Measurements from ENCODE around the gene IL22. TPM values are rescaled to one million over a fixed set of nuclear protein-coding genes. Genes with fewer than 3 reads are reported as not detected.

The IL22 gene
- total RNA-seq, 1 experiment from 2014 or later, result not detected

- Mint-ChIP-seq H3K4me3 (no peak overlapping the region), H3K27ac (no peak overlapping the region), H3K9me3 (no peaks in the 10 kb centered on the region), H3K27me3 (ENCODE audit: low read depth) (no peaks in the 10 kb centered on the region), H3K4me1 (no peaks in the 10 kb centered on the region), H3K36me3 (no peaks in the 10 kb centered on the region)
- ChIA-PET POLR2A (no interaction called here), CTCF (interaction anchor here (0.6 kb wide), 1 partner anchor 48 kb away, joined by 4 read pairs; no protein-coding TSS in a partner anchor)
- no peak for DNase-seq (ENCODE audit: low spot score)
- no peak for ATAC-seq
- TF ChIP-seq NFYB (CRISPR knock-in tag; conservative IDR thresholded peaks at IDR 0.05; ENCODE audit: low read depth) (no peak), GRHL2 (CRISPR knock-in tag; IDR thresholded peaks at IDR 0.05; ENCODE audit: insufficient replicate concordance, severe bottlenecking) (no peak), ELF4 (CRISPR knock-in tag; IDR thresholded peaks at IDR 0.05; ENCODE audit: low read depth) (no peak), ZNF396 (CRISPR knock-in tag; IDR thresholded peaks at IDR 0.05; ENCODE audit: borderline replicate concordance) (no peak), FOXJ3 (CRISPR knock-in tag; IDR thresholded peaks at IDR 0.05; ENCODE audit: borderline replicate concordance) (no peak)
Observed at GRCh38 chr12:68268967-68269366, 15.6 kb upstream of the IL22 start.

GRCh38 chr12:68267892-68268396, 14.5 kb upstream of the IL22 start:
- no peak for DNase-seq (ENCODE audit: low spot score)
- no peak for TF ChIP-seq ATF3 (CRISPR knock-in tag; conservative IDR thresholded peaks at IDR 0.05)
- no peak for TF ChIP-seq HMGA2 (CRISPR knock-in tag; IDR thresholded peaks at IDR 0.05)
- Mint-ChIP-seq H3K27ac (no peak overlapping the region), H3K36me3 (no peaks in the 10 kb centered on the region), H3K9me3 (no peaks in the 10 kb centered on the region), H3K4me1 (no peaks in the 10 kb centered on the region), H3K4me3 (no peak overlapping the region), H3K27me3 (ENCODE audit: low read depth) (no peaks in the 10 kb centered on the region)
- POLR2A ChIA-PET, result no interaction called here
- CTCF ChIA-PET, result no interaction called here
- ATAC-seq, result no peak

DNA sequence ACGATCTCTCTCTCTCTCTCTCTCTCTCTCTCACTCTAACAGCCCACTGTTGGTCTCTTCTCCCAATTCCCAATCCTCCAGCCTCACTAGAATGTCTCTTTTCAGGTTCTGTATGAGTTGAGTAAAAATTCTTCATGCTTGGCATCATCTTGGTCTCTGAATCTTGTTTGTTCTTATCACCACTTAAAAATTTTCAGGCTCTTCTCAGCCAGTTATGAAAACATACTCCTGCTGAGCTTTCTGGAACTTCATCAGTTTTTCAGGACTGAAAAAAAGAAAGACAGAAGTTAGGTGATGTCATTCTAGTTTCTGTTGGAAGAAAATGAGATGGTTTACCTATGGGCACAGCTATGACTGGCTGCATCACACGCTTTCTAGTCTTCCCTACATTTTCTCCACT, 11.5 kb upstream of the IL22 start:
- ATAC-seq, result no peak
- TF ChIP-seq EMX1 (CRISPR knock-in tag; IDR thresholded peaks at IDR 0.05) (no peak), E2F5 (CRISPR knock-in tag; IDR thresholded peaks at IDR 0.05) (no peak), HMGA2 (CRISPR knock-in tag; IDR thresholded peaks at IDR 0.05) (no peak), ZNF232 (CRISPR knock-in tag; IDR thresholded peaks at IDR 0.05) (no peak), FOXP4 (CRISPR knock-in tag; IDR thresholded peaks at IDR 0.05) (no peak), IRF2 (CRISPR knock-in tag; IDR thresholded peaks at IDR 0.05; ENCODE audit: borderline replicate concordance, low read depth) (no peak), GRHL2 (CRISPR knock-in tag; IDR thresholded peaks at IDR 0.05; ENCODE audit: insufficient replicate concordance, severe bottlenecking) (no peak), NR3C1 (CRISPR knock-in tag; conservative IDR thresholded peaks at IDR 0.05; ENCODE audit: low read depth) (no peak), ZNF317 (CRISPR knock-in tag; IDR thresholded peaks at IDR 0.05; ENCODE audit: borderline replicate concordance, low read depth) (no peak), NFE2L1 (CRISPR knock-in tag; IDR thresholded peaks at IDR 0.05) (no peak), GTF2I (CRISPR knock-in tag; conservative IDR thresholded peaks at IDR 0.05) (no peak), ZNF416 (CRISPR knock-in tag; IDR thresholded peaks at IDR 0.05) (no peak)
- TF ChIP-seq, protein P1, sequence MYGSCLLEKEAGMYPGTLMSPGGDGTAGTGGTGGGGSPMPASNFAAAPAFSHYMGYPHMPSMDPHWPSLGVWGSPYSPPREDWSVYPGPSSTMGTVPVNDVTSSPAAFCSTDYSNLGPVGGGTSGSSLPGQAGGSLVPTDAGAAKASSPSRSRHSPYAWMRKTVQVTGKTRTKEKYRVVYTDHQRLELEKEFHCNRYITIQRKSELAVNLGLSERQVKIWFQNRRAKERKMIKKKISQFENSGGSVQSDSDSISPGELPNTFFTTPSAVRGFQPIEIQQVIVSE (CRISPR knock-in tag; IDR thresholded peaks at IDR 0.05; ENCODE audit: borderline replicate concordance), result no peak
- Mint-ChIP-seq H3K27me3 (ENCODE audit: low read depth) (no peaks in the 10 kb centered on the region), H3K4me3 (no peak overlapping the region), H3K27ac (no peak overlapping the region), H3K9me3 (no peaks in the 10 kb centered on the region), H3K36me3 (no peaks in the 10 kb centered on the region), H3K4me1 (peaks cover 12% of the 10 kb centered on the region)
- ChIA-PET CTCF (no interaction called here), POLR2A (no interaction called here)
- no peak for DNase-seq (ENCODE audit: low spot score)
